K562 (cell line): ENCODE results near the gene COL4A6. TPM values are rescaled to one million over a fixed set of nuclear protein-coding genes. Genes with fewer than 3 reads are reported as not detected.

Experiments used
- ATAC-seq: fragments of 200-7000 bp; cut with Tn5 transposase; 3 replicates; pipeline ENCODE4 v1.9.1; 2020; ENCODE audit warnings: moderate library complexity
- BruUV-seq: library from RNA; stranded (reverse); fragments of 400-500 nt; replicated peaks from 2 replicates; lab custom pipeline; 2021; lab: Mats Ljungman, UMichigan
- CTCF ChIA-PET: fragments of 300-600 bp; formaldehyde crosslinking; extraction: SDS; loops from one replicate; lab custom pipeline; 2021; ENCODE audit warnings: low intra/inter-chr PET ratio; lab: Yijun Ruan, JAX
- POLR2A ChIA-PET: fragments of 300-600, 350-650 bp; sonication (Branson Sonifier 250); formaldehyde crosslinking; extraction: SDS; loops from one replicate; lab custom pipeline; 2021; ENCODE audit warnings: antibody characterized with exemption, inconsistent platforms; lab: Yijun Ruan, JAX
- DNase-seq, 4 experiments: peaks; one replicate each; pipeline versions ENCODE4 v3.0.0 to v3.0.0-alpha.2; 2011 to 2018; ENCODE audit warnings: low spot score in 3 of 4, mixed read lengths in 3 of 4; ENCODE audit errors: extremely low read depth in 1 of 4
- FAIRE-seq: peaks from 2 replicates; lab custom pipeline; 2011; peaks lifted over from hg19 to GRCh38; lab: Jason Lieb, UNC
- H2AFZ ChIP-seq: 2 replicates; pipeline ENCODE4 v1.6.0; 2011; ENCODE audit warnings: low read depth, low read length, control low read depth, inconsistent platforms
- H3K27ac ChIP-seq: fragments of 200-600 bp; 3 replicates; pipeline ENCODE4 v1.8.0; 2011; ENCODE audit warnings: low read depth, mild to moderate bottlenecking, control low read depth, inconsistent platforms, low read length, moderate library complexity, mixed read lengths; ENCODE audit errors: extremely low read depth
- H3K27me3 ChIP-seq, 2 experiments: fragments of 300-600 bp in 1 of 2; 2 replicates in 1 of 2; 3 replicates in 1 of 2; pipeline versions ENCODE4 v1.6.0 to v1.8.0; 2011; ENCODE audit warnings: inconsistent platforms in 2 of 2, low read length in 2 of 2, mild to moderate bottlenecking in 1 of 2, mixed read lengths in 1 of 2, moderate library complexity in 1 of 2; ENCODE audit not compliant: control insufficient read depth in 2 of 2, insufficient read depth in 2 of 2
- H3K36me3 ChIP-seq: fragments of 300-600 bp; 3 replicates; pipeline ENCODE4 v1.8.0; 2011; ENCODE audit warnings: mild to moderate bottlenecking, low read length, inconsistent platforms; ENCODE audit not compliant: control insufficient read depth, insufficient read depth
- H3K4me1 ChIP-seq, 2 experiments: fragments of 200-600 bp in 1 of 2; replicated peaks in 1 of 2; 2 replicates in 1 of 2; 3 replicates in 1 of 2; pipeline versions ENCODE4 v1.5.1 to v1.8.0; 2011; ENCODE audit warnings: inconsistent platforms in 2 of 2, low read length in 2 of 2, mild to moderate bottlenecking in 1 of 2, mixed read lengths in 1 of 2, moderate library complexity in 1 of 2; ENCODE audit not compliant: control insufficient read depth in 2 of 2, insufficient read depth in 2 of 2
- H3K4me2 ChIP-seq: 2 replicates; pipeline ENCODE4 v1.6.1; 2011; ENCODE audit warnings: low read length, control low read depth, inconsistent platforms, mixed read lengths; ENCODE audit not compliant: insufficient read depth
- H3K4me3 ChIP-seq: fragments of 200-600 bp; sonication (generic), shearing (Covaris generic); 2 replicates; pipeline ENCODE4 v1.5.1; 2016; ENCODE audit warnings: control low read depth, inconsistent platforms
- H3K79me2 ChIP-seq: fragments of 200-600 bp; 3 replicates; pipeline ENCODE4 v1.8.0; 2011; ENCODE audit warnings: low read length, inconsistent platforms; ENCODE audit not compliant: control insufficient read depth, insufficient read depth
- H3K9ac ChIP-seq, 2 experiments: 2 replicates each; pipeline versions ENCODE4 v1.6.0 to v1.6.1; 2011; ENCODE audit warnings: low read depth in 2 of 2, low read length in 2 of 2, control low read depth in 1 of 2, inconsistent platforms in 1 of 2, mild to moderate bottlenecking in 1 of 2, mixed read lengths in 1 of 2; ENCODE audit not compliant: insufficient read depth in 1 of 2
- H3K9me1 ChIP-seq: one replicate; pipeline ENCODE4 v1.6.0; 2011; ENCODE audit warnings: inconsistent platforms, mild to moderate bottlenecking, low read length, moderate library complexity; ENCODE audit not compliant: control insufficient read depth, insufficient read depth
- H3K9me3 ChIP-seq: replicated peaks from 2 replicates; pipeline ENCODE4 v1.5.1; 2011; ENCODE audit warnings: low read depth, low read length, inconsistent platforms; ENCODE audit not compliant: control insufficient read depth, insufficient read depth
- H4K20me1 ChIP-seq: replicated peaks from 2 replicates; pipeline ENCODE4 v1.6.1; 2011; ENCODE audit warnings: low read length, inconsistent platforms, mixed read lengths; ENCODE audit not compliant: control insufficient read depth, insufficient read depth
- CHD4 ChIP-seq: fragments of 200-600 bp; sonication (generic); IDR thresholded peaks from 3 replicates; pipeline ENCODE4 v1.6.1; 2012; ENCODE audit warnings: low read depth, mild to moderate bottlenecking, mixed read lengths, low read length, inconsistent platforms; ENCODE audit not compliant: insufficient read depth, insufficient replicate concordance, poor library complexity, severe bottlenecking
- DIDO1 ChIP-seq: fragments of 450-650 bp; IDR thresholded peaks from 2 replicates; pipeline ENCODE4 v1.6.1; 2016; ENCODE audit warnings: low read depth, missing biosample characterization, missing genetic modification characterization
- ETS2 ChIP-seq: IDR thresholded peaks from 2 replicates; pipeline ENCODE4 v1.6.1; 2016; ENCODE audit warnings: borderline replicate concordance, missing genetic modification characterization, mild to moderate bottlenecking, moderate library complexity, missing compliant biosample characterization; ENCODE audit not compliant: poor library complexity, severe bottlenecking
- KDM1A ChIP-seq, 2 experiments: fragments of 450-650 bp; IDR thresholded peaks; 2 replicates each; pipeline ENCODE4 v1.6.1; 2016; ENCODE audit warnings: mild to moderate bottlenecking in 2 of 2
- KHSRP ChIP-seq: fragments of 450-650 bp; IDR thresholded peaks from 2 replicates; pipeline ENCODE4 v1.6.1; 2017
- NCOA2 ChIP-seq, 2 experiments: fragments of 450-650 bp; IDR thresholded peaks; 2 replicates each; pipeline ENCODE4 v1.6.1; 2018; ENCODE audit warnings: mild to moderate bottlenecking in 2 of 2, moderate library complexity in 1 of 2; ENCODE audit not compliant: partially characterized antibody in 2 of 2
- PHF21A ChIP-seq: fragments of 450-650 bp; IDR thresholded peaks from 2 replicates; pipeline ENCODE4 v1.6.1; 2017; ENCODE audit warnings: low read depth, borderline replicate concordance
- SETDB1 ChIP-seq: IDR thresholded peaks from one replicate; pipeline ENCODE4 v1.6.1; 2012; ENCODE audit warnings: low read length, control low read depth, inconsistent platforms
- ZEB2 ChIP-seq: fragments of 450-650 bp; IDR thresholded peaks from 2 replicates; pipeline ENCODE4 v1.6.1; 2016
- ZNF3 ChIP-seq: fragments of 250-450 bp; sonication (Bioruptor Pico); IDR thresholded peaks from 2 replicates; pipeline ENCODE4 v1.5.0; 2021; ENCODE audit warnings: mild to moderate bottlenecking, moderate library complexity
- WGBS: fragments of 100-300 bp; shearing (Covaris generic); methylation state at CpG from one replicate; pipeline ENCODE4 v1.1.6; 2016; ENCODE audit warnings: low coverage, mixed read lengths; ENCODE audit not compliant: insufficient coverage; ENCODE audit errors: missing lambda C conversion rate; 5-methylcytosine and 5-hydroxymethylcytosine counted together
- in situ Hi-C: fragments of 300-500 bp; cut with MboI; formaldehyde crosslinking; loops from 4 replicates; pipeline ENCODE4 v1.15.0; 2018; ENCODE audit warnings: inconsistent platforms, mixed read lengths
- intact Hi-C: fragments of 100-400 bp; cut with micrococcal nuclease; formaldehyde crosslinking; loops from 2 replicates; pipeline ENCODE4 v1.14.2; 2022
- polyA plus RNA-seq, 8 experiments: library from polyadenylated mRNA; depleted of rRNA in 4 of 8; stranded (reverse) in 5 of 8; unstranded in 3 of 8; fragments of >200 nt; fragmentation: Nextera tagmentation in 2 of 8; fragmentation: Illumina TruSeq in 1 of 8; extraction: Ambion mirVana in 2 of 8; extraction: Trizol in 1 of 8; gene quantifications; 2 replicates each; pipeline versions ENCODE4 v1.2.1 to v1.2.3, GENCODE V29; 2011 to 2014; ENCODE audit warnings: inconsistent platforms in 1 of 8, missing spikeins in 1 of 8
- total RNA-seq, 7 experiments: library from RNA; depleted of rRNA in 6 of 7; stranded (reverse); fragments of >200 nt in 6 of 7; fragmentation: Illumina TruSeq in 2 of 7; extraction: Trizol in 2 of 7; gene quantifications; 2 replicates each; pipeline versions ENCODE4 v1.2.1 to v1.2.3, GENCODE V29; 2011 to 2021; ENCODE audit warnings: low replicate concordance in 1 of 7
- TF ChIP-seq, protein P1 (sequence below), 2 experiments: fragments of 200-800 bp in 1 of 2; sonication (Bioruptor generic) in 1 of 2; sonication (generic) in 1 of 2; formaldehyde crosslinking in 1 of 2; IDR thresholded peaks in 1 of 2; conservative IDR thresholded peaks in 1 of 2; 2 replicates each; pipeline versions ENCODE4 v1.5.0 to v1.6.1; 2016 to 2020; ENCODE audit warnings: missing compliant biosample characterization in 1 of 2, missing genetic modification characterization in 1 of 2, missing genetic modification reagents in 1 of 2

COL4A6 gene
- total and polyA plus RNA-seq, 9 of the 15 experiments (the other 6 are each of a cell fraction or from before 2014, with no cell fraction given): 0.02 to 0.05 TPM; not detected in 7

DNA sequence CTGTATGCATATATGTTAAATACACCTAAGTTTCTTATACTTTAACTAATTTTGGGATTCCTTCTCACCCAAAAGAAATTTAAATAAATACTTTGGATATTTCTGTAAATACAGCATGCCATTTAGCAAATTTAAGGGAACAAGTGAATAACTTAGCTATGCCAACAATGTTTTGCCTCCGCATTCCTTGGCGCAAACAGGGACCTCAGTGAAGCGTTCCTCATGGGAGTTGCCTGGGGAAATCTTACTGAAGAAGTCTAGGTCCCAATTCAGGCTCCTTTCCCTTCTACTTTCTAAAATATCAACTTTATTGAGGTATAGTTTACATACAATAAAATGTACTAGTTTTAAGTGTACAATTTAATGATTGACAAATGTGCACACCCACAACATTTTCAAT, 26.4 kb upstream of the COL4A6 start:
- in situ Hi-C loops (no loop called here), intact Hi-C loops (no loop called here)
- Histone ChIP-seq H3K4me2 (no peak overlapping the region), H3K9me3 (no peaks in the 10 kb centered on the region), H3K9ac (no peak overlapping the region), H3K4me3 (no peak overlapping the region), H4K20me1 (no peaks in the 10 kb centered on the region), H3K79me2 (no peaks in the 10 kb centered on the region), H3K9me1 (no peaks in the 10 kb centered on the region), H3K27me3 (no peaks in the 10 kb centered on the region), H2AFZ (no peak overlapping the region), H3K27ac (no peak overlapping the region), H3K36me3 (no peaks in the 10 kb centered on the region), H3K4me1 (no peaks in the 10 kb centered on the region)
- ChIA-PET CTCF (no interaction called here), POLR2A (no interaction called here)
- TF ChIP-seq ETS2 (tag): no peak
- 35% methylated on average over 3 of the region's 3 CpGs for WGBS
- no peak for DNase-seq
- FAIRE-seq: no peak
- no peak for ATAC-seq
- no TSS peak for BruUV-seq

DNA sequence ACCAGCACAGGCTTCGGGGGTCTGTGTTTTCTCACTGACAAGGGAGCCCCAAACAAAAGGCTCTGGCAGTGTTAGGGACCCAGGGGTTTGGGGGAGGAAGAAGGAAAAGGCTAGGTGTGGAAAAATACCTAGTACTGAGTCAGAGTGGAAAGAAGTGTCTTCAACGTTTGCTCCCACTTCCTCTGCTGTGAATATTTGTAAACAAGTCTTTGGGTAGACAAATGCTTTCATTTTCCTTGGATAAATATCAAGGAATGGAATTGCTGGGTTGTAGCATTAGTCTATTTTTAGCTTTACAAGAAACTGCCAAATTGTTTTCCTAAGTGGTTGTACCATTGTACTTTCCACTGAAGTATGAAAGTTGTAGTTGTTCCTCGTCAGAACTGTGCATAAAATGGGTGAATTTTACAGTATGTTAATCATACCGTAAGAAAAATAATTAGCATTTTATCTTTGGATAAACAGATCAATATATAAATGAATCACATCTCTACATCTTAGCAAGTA, 18.8 kb upstream of the COL4A6 start:
- H3K36me3 ChIP-seq: no peaks in the 10 kb centered on the region
- no peaks in the 10 kb centered on the region for H3K79me2 ChIP-seq
- no TSS peak for BruUV-seq
- ATAC-seq (no peak), DNase-seq (no peak), FAIRE-seq (no peak)
- no peak overlapping the region for H3K9ac ChIP-seq
- no peak overlapping the region for H3K4me2 ChIP-seq
- TF ChIP-seq CHD4 (no peak), PHF21A (no peak), KDM1A (IDR thresholded peaks at IDR 0.05) (no peak), ZEB2 (no peak), SETDB1 (no peak), DIDO1 (no peak), KHSRP (no peak), NCOA2 (IDR thresholded peaks at IDR 0.05; ENCODE audit: partially characterized antibody in 2 of 2) (no peak), ZNF3 (CRISPR knock-in tag) (no peak)
- TF ChIP-seq, protein P1, sequence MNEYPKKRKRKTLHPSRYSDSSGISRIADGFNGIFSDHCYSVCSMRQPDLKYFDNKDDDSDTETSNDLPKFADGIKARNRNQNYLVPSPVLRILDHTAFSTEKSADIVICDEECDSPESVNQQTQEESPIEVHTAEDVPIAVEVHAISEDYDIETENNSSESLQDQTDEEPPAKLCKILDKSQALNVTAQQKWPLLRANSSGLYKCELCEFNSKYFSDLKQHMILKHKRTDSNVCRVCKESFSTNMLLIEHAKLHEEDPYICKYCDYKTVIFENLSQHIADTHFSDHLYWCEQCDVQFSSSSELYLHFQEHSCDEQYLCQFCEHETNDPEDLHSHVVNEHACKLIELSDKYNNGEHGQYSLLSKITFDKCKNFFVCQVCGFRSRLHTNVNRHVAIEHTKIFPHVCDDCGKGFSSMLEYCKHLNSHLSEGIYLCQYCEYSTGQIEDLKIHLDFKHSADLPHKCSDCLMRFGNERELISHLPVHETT (CRISPR knock-in tag; conservative IDR thresholded peaks at IDR 0.05 in 1 of 2, IDR thresholded peaks at IDR 0.05 in 1 of 2): no peak
- TF ChIP-seq, all 486 proteins: peak for 0
- H3K4me1 ChIP-seq: no peaks in the 10 kb centered on the region
- H3K9me3 ChIP-seq: no peaks in the 10 kb centered on the region
- no peak overlapping the region for H3K27ac ChIP-seq
- ChIA-PET POLR2A (no interaction called here), CTCF (no interaction called here)
- no peaks in the 10 kb centered on the region for H3K27me3 ChIP-seq
- H3K4me3 ChIP-seq: no peak overlapping the region
- no peaks in the 10 kb centered on the region for H4K20me1 ChIP-seq
- intact Hi-C loops (no loop called here), in situ Hi-C loops (no loop called here)
- WGBS: 2% methylated on average over 4 of the region's 4 CpGs
- no peaks in the 10 kb centered on the region for H3K9me1 ChIP-seq
- no peak overlapping the region for H2AFZ ChIP-seq
